Esophagus squamous epithelium (tissue), 4 donors: ENCODE data around the gene MICAL3.

Source experiments
- CTCF ChIP-seq, 6 experiments: fragments of 450-650 bp in 4 of 6; fragments of 200-600 bp in 2 of 6; sonication (generic) in 2 of 6; IDR thresholded peaks; one replicate each; pipeline ENCODE4 v1.5.1; 2016 to 2019; ENCODE audit warnings: antibody characterized with exemption in 6 of 6, mild to moderate bottlenecking in 4 of 6, moderate library complexity in 4 of 6
- POLR2A ChIP-seq, 4 donors: fragments of 450-650 bp; IDR thresholded peaks; one replicate each; pipeline ENCODE4 v1.6.1; 2017; ENCODE audit warnings: antibody characterized with exemption in 4 of 4, mild to moderate bottlenecking in 4 of 4, moderate library complexity in 3 of 4

GRCh38 chr22:17788528-17789378 lies 235.6 kb downstream of the MICAL3 start:
- no peak for TF ChIP-seq POLR2A (IDR thresholded peaks at IDR 0.05)
- no peak for TF ChIP-seq CTCF (IDR thresholded peaks at IDR 0.05)
